K562 (cell line): ENCODE data around the gene AFG1L. TPM values are rescaled to one million over a fixed set of nuclear protein-coding genes. Genes with fewer than 3 reads are reported as not detected.
A peak's percentile ranks its signal among the peaks of the same experiment; 100 is the strongest.

ENCODE experiments used
- ATAC-seq: fragments of 200-7000 bp; cut with Tn5 transposase; 3 replicates; pipeline ENCODE4 v1.9.1; 2020; ENCODE audit warnings: moderate library complexity
- BruUV-seq: library from RNA; stranded (reverse); fragments of 400-500 nt; replicated peaks from 2 replicates; lab custom pipeline; 2021; lab: Mats Ljungman, UMichigan
- CTCF ChIA-PET: fragments of 300-600 bp; formaldehyde crosslinking; extraction: SDS; loops from one replicate; lab custom pipeline; 2021; ENCODE audit warnings: low intra/inter-chr PET ratio; lab: Yijun Ruan, JAX
- POLR2A ChIA-PET: fragments of 300-600, 350-650 bp; sonication (Branson Sonifier 250); formaldehyde crosslinking; extraction: SDS; loops from one replicate; lab custom pipeline; 2021; ENCODE audit warnings: antibody characterized with exemption, inconsistent platforms; lab: Yijun Ruan, JAX
- DNase-seq, 4 experiments: peaks; one replicate each; pipeline versions ENCODE4 v3.0.0 to v3.0.0-alpha.2; 2011 to 2018; ENCODE audit warnings: low spot score in 3 of 4, mixed read lengths in 3 of 4; ENCODE audit errors: extremely low read depth in 1 of 4
- FAIRE-seq: peaks from 2 replicates; lab custom pipeline; 2011; peaks lifted over from hg19 to GRCh38; lab: Jason Lieb, UNC
- H2AFZ ChIP-seq: 2 replicates; pipeline ENCODE4 v1.6.0; 2011; ENCODE audit warnings: low read depth, low read length, control low read depth, inconsistent platforms
- H3K27ac ChIP-seq: fragments of 200-600 bp; 3 replicates; pipeline ENCODE4 v1.8.0; 2011; ENCODE audit warnings: low read depth, mild to moderate bottlenecking, control low read depth, inconsistent platforms, low read length, moderate library complexity, mixed read lengths; ENCODE audit errors: extremely low read depth
- H3K27me3 ChIP-seq, 2 experiments: fragments of 300-600 bp in 1 of 2; 2 replicates in 1 of 2; 3 replicates in 1 of 2; pipeline versions ENCODE4 v1.6.0 to v1.8.0; 2011; ENCODE audit warnings: inconsistent platforms in 2 of 2, low read length in 2 of 2, mild to moderate bottlenecking in 1 of 2, mixed read lengths in 1 of 2, moderate library complexity in 1 of 2; ENCODE audit not compliant: control insufficient read depth in 2 of 2, insufficient read depth in 2 of 2
- H3K36me3 ChIP-seq: fragments of 300-600 bp; 3 replicates; pipeline ENCODE4 v1.8.0; 2011; ENCODE audit warnings: mild to moderate bottlenecking, low read length, inconsistent platforms; ENCODE audit not compliant: control insufficient read depth, insufficient read depth
- H3K4me1 ChIP-seq, 2 experiments: fragments of 200-600 bp in 1 of 2; replicated peaks in 1 of 2; 2 replicates in 1 of 2; 3 replicates in 1 of 2; pipeline versions ENCODE4 v1.5.1 to v1.8.0; 2011; ENCODE audit warnings: inconsistent platforms in 2 of 2, low read length in 2 of 2, mild to moderate bottlenecking in 1 of 2, mixed read lengths in 1 of 2, moderate library complexity in 1 of 2; ENCODE audit not compliant: control insufficient read depth in 2 of 2, insufficient read depth in 2 of 2
- H3K4me2 ChIP-seq: 2 replicates; pipeline ENCODE4 v1.6.1; 2011; ENCODE audit warnings: low read length, control low read depth, inconsistent platforms, mixed read lengths; ENCODE audit not compliant: insufficient read depth
- H3K4me3 ChIP-seq: fragments of 200-600 bp; sonication (generic), shearing (Covaris generic); 2 replicates; pipeline ENCODE4 v1.5.1; 2016; ENCODE audit warnings: control low read depth, inconsistent platforms
- H3K79me2 ChIP-seq: fragments of 200-600 bp; 3 replicates; pipeline ENCODE4 v1.8.0; 2011; ENCODE audit warnings: low read length, inconsistent platforms; ENCODE audit not compliant: control insufficient read depth, insufficient read depth
- H3K9ac ChIP-seq, 2 experiments: 2 replicates each; pipeline versions ENCODE4 v1.6.0 to v1.6.1; 2011; ENCODE audit warnings: low read depth in 2 of 2, low read length in 2 of 2, control low read depth in 1 of 2, inconsistent platforms in 1 of 2, mild to moderate bottlenecking in 1 of 2, mixed read lengths in 1 of 2; ENCODE audit not compliant: insufficient read depth in 1 of 2
- H3K9me1 ChIP-seq: one replicate; pipeline ENCODE4 v1.6.0; 2011; ENCODE audit warnings: inconsistent platforms, mild to moderate bottlenecking, low read length, moderate library complexity; ENCODE audit not compliant: control insufficient read depth, insufficient read depth
- H3K9me3 ChIP-seq: replicated peaks from 2 replicates; pipeline ENCODE4 v1.5.1; 2011; ENCODE audit warnings: low read depth, low read length, inconsistent platforms; ENCODE audit not compliant: control insufficient read depth, insufficient read depth
- H4K20me1 ChIP-seq: replicated peaks from 2 replicates; pipeline ENCODE4 v1.6.1; 2011; ENCODE audit warnings: low read length, inconsistent platforms, mixed read lengths; ENCODE audit not compliant: control insufficient read depth, insufficient read depth
- MECOM ChIP-seq: fragments of 250-450 bp; sonication (Bioruptor Pico); IDR thresholded peaks from 2 replicates; pipeline ENCODE4 v1.8.0; 2022; ENCODE audit warnings: inconsistent platforms
- MTF1 ChIP-seq: fragments of 250-450 bp; sonication (Bioruptor Pico); IDR thresholded peaks from 2 replicates; pipeline ENCODE4 v1.9.0; 2021; ENCODE audit warnings: moderate library complexity, mild to moderate bottlenecking, inconsistent platforms, borderline replicate concordance
- NR2C2 ChIP-seq, 2 experiments: fragments of 200-800 bp in 1 of 2; sonication (Bioruptor generic) in 1 of 2; sonication (generic) in 1 of 2; formaldehyde crosslinking in 1 of 2; IDR thresholded peaks; 2 replicates each; pipeline versions ENCODE4 v1.6.1 to v1.8.0; 2016 to 2022; ENCODE audit warnings: mild to moderate bottlenecking in 1 of 2, missing compliant biosample characterization in 1 of 2, missing genetic modification characterization in 1 of 2, missing genetic modification reagents in 1 of 2
- POU5F1 ChIP-seq: fragments of 150-350 bp; IDR thresholded peaks from 2 replicates; pipeline ENCODE4 v1.6.1; 2014; ENCODE audit warnings: borderline replicate concordance, low read length, low read depth, mild to moderate bottlenecking; ENCODE audit not compliant: partially characterized antibody
- TEAD1 ChIP-seq, 2 experiments: fragments of 450-650 bp in 1 of 2; sonication (generic) in 1 of 2; formaldehyde crosslinking; IDR thresholded peaks; 2 replicates each; pipeline versions ENCODE4 v1.4.0 to v1.8.0; 2020 to 2022; ENCODE audit warnings: mild to moderate bottlenecking in 2 of 2, missing genetic modification reagents in 1 of 2
- ZNF197 ChIP-seq: fragments of 200-800 bp; sonication (Bioruptor generic); IDR thresholded peaks from 2 replicates; pipeline ENCODE4 v1.6.1; 2016; ENCODE audit warnings: low read depth, missing genetic modification characterization, missing compliant biosample characterization
- ZNF592 ChIP-seq: fragments of 450-650 bp; IDR thresholded peaks from 2 replicates; pipeline ENCODE4 v1.6.1; 2017; ENCODE audit warnings: antibody characterized with exemption, mild to moderate bottlenecking
- ZNF79 ChIP-seq: fragments of 250-450 bp; sonication (Bioruptor Pico); IDR thresholded peaks from 2 replicates; pipeline ENCODE4 v1.4.0; 2020; ENCODE audit warnings: low read depth, mild to moderate bottlenecking, moderate library complexity
- WGBS: fragments of 100-300 bp; shearing (Covaris generic); methylation state at CpG from one replicate; pipeline ENCODE4 v1.1.6; 2016; ENCODE audit warnings: low coverage, mixed read lengths; ENCODE audit not compliant: insufficient coverage; ENCODE audit errors: missing lambda C conversion rate; 5-methylcytosine and 5-hydroxymethylcytosine counted together
- in situ Hi-C: fragments of 300-500 bp; cut with MboI; formaldehyde crosslinking; loops from 4 replicates; pipeline ENCODE4 v1.15.0; 2018; ENCODE audit warnings: inconsistent platforms, mixed read lengths
- intact Hi-C: fragments of 100-400 bp; cut with micrococcal nuclease; formaldehyde crosslinking; loops from 2 replicates; pipeline ENCODE4 v1.14.2; 2022
- polyA plus RNA-seq, 8 experiments: library from polyadenylated mRNA; depleted of rRNA in 4 of 8; stranded (reverse) in 5 of 8; unstranded in 3 of 8; fragments of >200 nt; fragmentation: Nextera tagmentation in 2 of 8; fragmentation: Illumina TruSeq in 1 of 8; extraction: Ambion mirVana in 2 of 8; extraction: Trizol in 1 of 8; gene quantifications; 2 replicates each; pipeline versions ENCODE4 v1.2.1 to v1.2.3, GENCODE V29; 2011 to 2014; ENCODE audit warnings: inconsistent platforms in 1 of 8, missing spikeins in 1 of 8
- total RNA-seq, 7 experiments: library from RNA; depleted of rRNA in 6 of 7; stranded (reverse); fragments of >200 nt in 6 of 7; fragmentation: Illumina TruSeq in 2 of 7; extraction: Trizol in 2 of 7; gene quantifications; 2 replicates each; pipeline versions ENCODE4 v1.2.1 to v1.2.3, GENCODE V29; 2011 to 2021; ENCODE audit warnings: low replicate concordance in 1 of 7

Gene AFG1L
- total and polyA plus RNA-seq, 9 of the 15 experiments (the other 6 are each of a cell fraction or from before 2014, with no cell fraction given) = 2.2 to 15.5 (median 5.8) TPM

GRCh38 chr6:108360919-108361311, 66.1 kb downstream of the AFG1L start:
- ATAC-seq (peak; percentile 19), DNase-seq (peak in 1 of 4 experiments; percentile 6), FAIRE-seq (no peak)
- intact Hi-C loops = loop anchor here (1.0 to 2.0 kb wide), 3 partner anchors 66 to 111 kb away; partner anchors contain the start of genes AFG1L and SNX3
- peaks cover 4% of the 10 kb centered on the region; the same call in 1 of the 3 replicates for H3K36me3 ChIP-seq
- CTCF ChIA-PET = no interaction called here
- no peaks in the 10 kb centered on the region for H3K9me3 ChIP-seq
- POLR2A ChIA-PET = interaction anchor here (0.6 to 1.4 kb wide), 7 partner anchors 10 to 1082 kb away, joined by 3 to 5 read pairs (median 3); partner anchors contain the start of gene AFG1L
- BruUV-seq = no TSS peak
- H3K9ac ChIP-seq = peak overlapping the region; percentile 39 to 55; a peak in 3 of 4 replicates
- no peaks in the 10 kb centered on the region; the same call in 2 of the 3 replicates for H3K79me2 ChIP-seq
- H4K20me1 ChIP-seq = no peaks in the 10 kb centered on the region
- peak overlapping the region; percentile 91 for H3K27ac ChIP-seq
- no peaks in the 10 kb centered on the region for H3K27me3 ChIP-seq
- H3K4me3 ChIP-seq = no peak overlapping the region
- in situ Hi-C loops = no loop called here
- H3K4me2 ChIP-seq = peak overlapping the region; percentile 56; the same call in 1 of the 2 replicates
- no peaks in the 10 kb centered on the region for H3K9me1 ChIP-seq
- 80% methylated on average over 2 of the region's 2 CpGs for WGBS
- peaks cover 10 to 30% of the 10 kb centered on the region in 2 experiments for H3K4me1 ChIP-seq
- peak overlapping the region; percentile 94 for H2AFZ ChIP-seq
- TF ChIP-seq POU5F1 (peak; percentile 17), NR2C2 (CRISPR knock-in tag; IDR thresholded peaks at IDR 0.05) (0 out of 2 replicates have a peak, but pooled peaks have one; percentile 33), NR2C2 (tag; IDR thresholded peaks at IDR 0.05) (peak; percentile 27; the same call in 1 of the 2 replicates), MTF1 (no peak), MECOM (0 out of 2 replicates have a peak, but pooled peaks have one; percentile 51), TEAD1 (CRISPR knock-in tag; IDR thresholded peaks at IDR 0.05) (0 out of 4 replicates have a peak, but pooled peaks of 1 of the 2 experiments have one; percentile 6), ZNF197 (CRISPR knock-in tag) (0 out of 2 replicates have a peak, but pooled peaks have one; percentile 31), ZNF79 (CRISPR knock-in tag) (0 out of 2 replicates have a peak, but pooled peaks have one; percentile 45), ZNF592 (no peak)
